Calu3 (cell line): Measurements from ENCODE around the gene REST. TPM values are rescaled to one million over a fixed set of nuclear protein-coding genes. Genes with fewer than 3 reads are reported as not detected.

Experiments used
- BruUV-seq: library from RNA; stranded (reverse); fragments of 400-500 nt; replicated peaks from 2 replicates; lab custom pipeline; 2021; lab: Mats Ljungman, UMichigan
- CTCF ChIA-PET: fragments of 300-600 bp; sonication (Branson Sonifier 250); formaldehyde crosslinking; loops from one replicate; lab custom pipeline; 2022; ENCODE audit warnings: antibody characterized with exemption; lab: Charles Lee
- DNase-seq: peaks from one replicate; pipeline ENCODE4 v3.0.0; 2022
- H3K27ac Mint-ChIP-seq: one replicate; pipeline ENCODE4 v1.8.0; 2022; ENCODE audit warnings: mixed read lengths; ENCODE audit not compliant: unreplicated experiment
- H3K27me3 Mint-ChIP-seq: one replicate; pipeline ENCODE4 v1.8.0; 2022; ENCODE audit warnings: mixed read lengths; ENCODE audit not compliant: unreplicated experiment
- H3K36me3 Mint-ChIP-seq: one replicate; pipeline ENCODE4 v1.8.0; 2022; ENCODE audit warnings: mild to moderate bottlenecking, moderate library complexity, mixed read lengths; ENCODE audit not compliant: insufficient read depth, unreplicated experiment
- H3K4me1 Mint-ChIP-seq: one replicate; pipeline ENCODE4 v1.8.0; 2022; ENCODE audit warnings: mild to moderate bottlenecking, low read depth, mixed read lengths; ENCODE audit not compliant: unreplicated experiment
- H3K4me3 Mint-ChIP-seq: one replicate; pipeline ENCODE4 v1.8.0; 2022; ENCODE audit warnings: mild to moderate bottlenecking, low read depth, moderate library complexity, mixed read lengths; ENCODE audit not compliant: unreplicated experiment
- H3K9me3 Mint-ChIP-seq: one replicate; pipeline ENCODE4 v1.8.0; 2022; ENCODE audit warnings: low read depth, mixed read lengths; ENCODE audit not compliant: unreplicated experiment
- CTCF ChIP-seq: fragments of 200-600 bp; IDR thresholded peaks from one replicate; pipeline ENCODE4 v1.8.0; 2022; ENCODE audit warnings: antibody characterized with exemption; ENCODE audit not compliant: unreplicated experiment
- intact Hi-C: fragments of 100-400 bp; cut with micrococcal nuclease; formaldehyde crosslinking; loops from one replicate; pipeline ENCODE4 v1.10.0; 2022; ENCODE audit not compliant: unreplicated experiment
- total RNA-seq: library from RNA; stranded (reverse); gene quantifications from 2 replicates; pipeline ENCODE4 v1.2.3, GENCODE V29; 2022

Gene REST
- total RNA-seq, 1 experiment from 2014 or later, result 29.6 TPM

- TF ChIP-seq CTCF, result no peak
- intact Hi-C loops, result no loop called here
- no TSS peak for BruUV-seq
- Mint-ChIP-seq H3K4me1 (peaks cover 8% of the 10 kb centered on the region), H3K36me3 (peaks cover 10% of the 10 kb centered on the region), H3K27me3 (no peaks in the 10 kb centered on the region), H3K4me3 (no peak overlapping the region), H3K27ac (no peak overlapping the region), H3K9me3 (no peaks in the 10 kb centered on the region)
- CTCF ChIA-PET, result interaction anchor here (0.5 kb wide), 1 partner anchor 24 kb away, joined by 3 read pairs; no protein-coding TSS in a partner anchor
- no peak for DNase-seq
Observed at GRCh38 chr4:56941403-56941802, 33.7 kb downstream of the REST start.

GRCh38 chr4:56953680-56954520 lies 46.2 kb downstream of the REST start:
- H3K4me1 Mint-ChIP-seq, result no peaks in the 10 kb centered on the region
- TF ChIP-seq CTCF, result no peak
- no peak overlapping the region for H3K27ac Mint-ChIP-seq
- no TSS peak for BruUV-seq
- CTCF ChIA-PET, result no interaction called here
- no peak for DNase-seq
- no peaks in the 10 kb centered on the region for H3K27me3 Mint-ChIP-seq
- intact Hi-C loops, result no loop called here
- no peaks in the 10 kb centered on the region for H3K9me3 Mint-ChIP-seq
- H3K36me3 Mint-ChIP-seq, result no peaks in the 10 kb centered on the region
- no peak overlapping the region for H3K4me3 Mint-ChIP-seq

GRCh38 chr4:56958111-56958517 lies 50.4 kb downstream of the REST start:
- Mint-ChIP-seq H3K36me3 (peaks cover 17% of the 10 kb centered on the region), H3K4me3 (no peak overlapping the region), H3K9me3 (no peaks in the 10 kb centered on the region), H3K27me3 (no peaks in the 10 kb centered on the region), H3K4me1 (no peaks in the 10 kb centered on the region), H3K27ac (no peak overlapping the region)
- intact Hi-C loops, result no loop called here
- CTCF ChIA-PET, result no interaction called here
- TF ChIP-seq CTCF, result no peak
- no TSS peak for BruUV-seq
- no peak for DNase-seq

- DNase-seq, result no peak
- no peaks in the 10 kb centered on the region for H3K27me3 Mint-ChIP-seq
- no peaks in the 10 kb centered on the region for H3K9me3 Mint-ChIP-seq
- H3K36me3 Mint-ChIP-seq, result peaks cover 17% of the 10 kb centered on the region
- intact Hi-C loops, result no loop called here
- no peak overlapping the region for H3K4me3 Mint-ChIP-seq
- TF ChIP-seq CTCF, result no peak
- H3K27ac Mint-ChIP-seq, result no peak overlapping the region
- no TSS peak for BruUV-seq
- no peaks in the 10 kb centered on the region for H3K4me1 Mint-ChIP-seq
- CTCF ChIA-PET, result no interaction called here
Observed at GRCh38 chr4:56959100-56959499, 51.4 kb downstream of the REST start.
